ENCODE data around the gene RUSF1. TPM values are rescaled to one million over a fixed set of nuclear protein-coding genes. Genes with fewer than 3 reads are reported as not detected.

RUSF1 gene
- total RNA-seq, 1 experiment from 2014 or later, result 59.3 TPM

- ATAC-seq (no peak), DNase-seq (ENCODE audit: low read depth, low spot score) (no peak)
- TF ChIP-seq EZH2phosphoT487 (IDR thresholded peaks at IDR 0.05; ENCODE audit: borderline replicate concordance) (no peak), TCF7L2 (IDR thresholded peaks at IDR 0.05; ENCODE audit: borderline replicate concordance, extremely low read depth, insufficient read depth, insufficient read length) (no peak), POLR2AphosphoS5 (IDR thresholded peaks at IDR 0.05; ENCODE audit: low read depth, low read length) (no peak), CEBPB (IDR thresholded peaks at IDR 0.05; ENCODE audit: low read depth) (no peak), EGR1 (IDR thresholded peaks at IDR 0.05; ENCODE audit: low read depth) (no peak), REST (IDR thresholded peaks at IDR 0.05; ENCODE audit: low read depth) (no peak), SP1 (IDR thresholded peaks at IDR 0.05; ENCODE audit: low read depth) (no peak), ZFX (IDR thresholded peaks at IDR 0.05) (no peak), YY1 (IDR thresholded peaks at IDR 0.05; ENCODE audit: extremely low read depth, insufficient replicate concordance, low read depth, low read length) (no peak), ATF3 (IDR thresholded peaks at IDR 0.05) (no peak), RAD21 (IDR thresholded peaks at IDR 0.05; ENCODE audit: low read depth) (no peak), POLR2A (IDR thresholded peaks at IDR 0.05; ENCODE audit: borderline replicate concordance, extremely low read depth, insufficient read depth, insufficient read length) (no peak), SRF (IDR thresholded peaks at IDR 0.05; ENCODE audit: low read depth) (no peak), JUND (IDR thresholded peaks at IDR 0.05) (no peak)
- H2AFZ ChIP-seq (ENCODE audit: low read depth, low read length, poor library complexity, severe bottlenecking), result no peak overlapping the region
- H3K9me2 ChIP-seq (ENCODE audit: insufficient read depth), result no peaks in the 10 kb centered on the region
- no peak overlapping the region for H3K27ac ChIP-seq (ENCODE audit: low read depth, low read length)
- no peaks in the 10 kb centered on the region for H3K36me3 ChIP-seq (ENCODE audit: control insufficient read depth in 1 of 2, insufficient read depth in 2 of 2, low read length in 2 of 2)
- BruUV-seq (replicated peaks), result no TSS peak
- no peak overlapping the region for H3K4me3 ChIP-seq (replicated peaks in 1 of 2; ENCODE audit: low read depth in 1 of 2, low read length in 2 of 2)
- H3K4me2 ChIP-seq (ENCODE audit: low read length), result no peak overlapping the region
- POLR2A ChIA-PET, result no interaction called here
- peaks cover 0 to 14% of the 10 kb centered on the region in 2 experiments; a peak in 2 of 4 replicates for H3K4me1 ChIP-seq (ENCODE audit: control insufficient read depth in 1 of 2, insufficient read depth in 2 of 2, low read length in 2 of 2)
- H4K20me1 ChIP-seq (ENCODE audit: insufficient read depth), result no peaks in the 10 kb centered on the region
- no peaks in the 10 kb centered on the region for H3K27me3 ChIP-seq (ENCODE audit: insufficient read depth, low read length)
- no peaks in the 10 kb centered on the region for H3K79me2 ChIP-seq (ENCODE audit: insufficient read depth, low read length)
- no peaks in the 10 kb centered on the region for H3K9me3 ChIP-seq (ENCODE audit: control insufficient read depth in 1 of 2, insufficient read depth in 1 of 2, low read depth in 1 of 2, low read length in 2 of 2)
- RAD21 ChIA-PET (ENCODE audit: low non-redundant PET in 1 of 2, low total read pairs in 2 of 2, uncharacterized antibody in 2 of 2, unreplicated experiment in 2 of 2), result no interaction called here
- no peak overlapping the region for H3K9ac ChIP-seq (ENCODE audit: low read length)
- intact Hi-C loops (cut with micrococcal nuclease), result no loop called here
- CTCF ChIA-PET, result no interaction called here
These were observed 43.8 kb downstream of the RUSF1 start for GRCh38 chr16:31464348-31464769.

All from HCT116 (cell line).